A673 (cell line): ENCODE data around the gene CNTN1. TPM values are rescaled to one million over a fixed set of nuclear protein-coding genes. Genes with fewer than 3 reads are reported as not detected.
A peak's percentile ranks its signal among the peaks of the same experiment; 100 is the strongest.

ENCODE experiments used
- BruUV-seq: library from RNA; stranded (reverse); fragments of 400-500 nt; replicated peaks from 2 replicates; lab custom pipeline; 2021; lab: Mats Ljungman, UMichigan
- CTCF ChIA-PET: fragments of 300-600 bp; sonication (Branson Sonifier 250); formaldehyde crosslinking; loops from one replicate; lab custom pipeline; 2022; ENCODE audit warnings: antibody characterized with exemption; lab: Charles Lee
- POLR2A ChIA-PET: fragments of 300-600 bp; sonication (Branson Sonifier 250); formaldehyde crosslinking; loops from one replicate; lab custom pipeline; 2022; ENCODE audit warnings: antibody characterized with exemption; ENCODE audit not compliant: low non-redundant PET; lab: Charles Lee
- DNase-seq: peaks from one replicate; pipeline ENCODE4 v3.0.0-alpha.2; 2015; ENCODE audit warnings: low spot score
- H3K27ac ChIP-seq: fragments of 200-600 bp; sonication (generic); 2 replicates; pipeline ENCODE4 v1.5.1; 2016; ENCODE audit warnings: mixed run types, low read depth, mild to moderate bottlenecking, mixed read lengths, antibody characterized with exemption, low read length; ENCODE audit not compliant: poor library complexity, severe bottlenecking
- H3K27me3 ChIP-seq: fragments of 200-600 bp; sonication (generic); replicated peaks from 2 replicates; pipeline ENCODE4 v1.6.1; 2017; ENCODE audit warnings: mixed run types, low read depth, mild to moderate bottlenecking, mixed read lengths, antibody characterized with exemption, low read length; ENCODE audit not compliant: insufficient read depth, poor library complexity
- H3K36me3 ChIP-seq: fragments of 200-600 bp; sonication (generic); 2 replicates; pipeline ENCODE4 v1.6.1; 2016; ENCODE audit warnings: mixed run types, mild to moderate bottlenecking, mixed read lengths, antibody characterized with exemption, low read length; ENCODE audit not compliant: insufficient read depth, poor library complexity, severe bottlenecking
- H3K4me1 ChIP-seq: fragments of 200-600 bp; sonication (generic); 2 replicates; pipeline ENCODE4 v1.6.1; 2017; ENCODE audit warnings: mixed run types, mild to moderate bottlenecking, mixed read lengths, antibody characterized with exemption, low read length; ENCODE audit not compliant: insufficient read depth, poor library complexity, severe bottlenecking
- H3K4me3 ChIP-seq: fragments of 200-600 bp; sonication (generic); 2 replicates; pipeline ENCODE4 v1.5.1; 2016; ENCODE audit warnings: low read depth, mixed run types, mild to moderate bottlenecking, mixed read lengths, low read length; ENCODE audit not compliant: poor library complexity, severe bottlenecking
- H3K9me3 ChIP-seq: fragments of 200-600 bp; sonication (generic); 2 replicates; pipeline ENCODE4 v1.6.1; 2016; ENCODE audit warnings: mixed run types, low read depth, mild to moderate bottlenecking, mixed read lengths, antibody characterized with exemption, low read length; ENCODE audit not compliant: poor library complexity, severe bottlenecking
- EZH2 ChIP-seq: fragments of 200-600 bp; sonication (generic); IDR thresholded peaks from 2 replicates; pipeline ENCODE4 v1.6.1; 2017; ENCODE audit warnings: borderline replicate concordance, low read depth, mild to moderate bottlenecking, mixed read lengths, antibody characterized with exemption, low read length; ENCODE audit not compliant: poor library complexity, severe bottlenecking
- intact Hi-C: fragments of 100-400 bp; cut with micrococcal nuclease; formaldehyde crosslinking; loops from one replicate; pipeline ENCODE4 v1.10.0; 2022; ENCODE audit not compliant: unreplicated experiment
- total RNA-seq: library from RNA; stranded (reverse); gene quantifications from 2 replicates; pipeline ENCODE4 v1.2.3, GENCODE V29; 2021
- TF ChIP-seq, protein P1 (sequence below): fragments of 300-800, 200-600 bp; sonication (generic); conservative IDR thresholded peaks from 2 replicates; pipeline ENCODE4 v1.5.1; 2017; ENCODE audit warnings: low read depth, mild to moderate bottlenecking, antibody characterized with exemption, low read length, moderate library complexity, mixed read lengths

Gene CNTN1
- total RNA-seq, 1 experiment from 2014 or later, result 0.90 TPM

- BruUV-seq, result no TSS peak
- no peaks in the 10 kb centered on the region for H3K27me3 ChIP-seq
- peaks cover 7% of the 10 kb centered on the region for H3K4me1 ChIP-seq
- no peaks in the 10 kb centered on the region for H3K36me3 ChIP-seq
- H3K4me3 ChIP-seq, result no peak overlapping the region
- TF ChIP-seq EZH2, result no peak
- TF ChIP-seq, protein P1, sequence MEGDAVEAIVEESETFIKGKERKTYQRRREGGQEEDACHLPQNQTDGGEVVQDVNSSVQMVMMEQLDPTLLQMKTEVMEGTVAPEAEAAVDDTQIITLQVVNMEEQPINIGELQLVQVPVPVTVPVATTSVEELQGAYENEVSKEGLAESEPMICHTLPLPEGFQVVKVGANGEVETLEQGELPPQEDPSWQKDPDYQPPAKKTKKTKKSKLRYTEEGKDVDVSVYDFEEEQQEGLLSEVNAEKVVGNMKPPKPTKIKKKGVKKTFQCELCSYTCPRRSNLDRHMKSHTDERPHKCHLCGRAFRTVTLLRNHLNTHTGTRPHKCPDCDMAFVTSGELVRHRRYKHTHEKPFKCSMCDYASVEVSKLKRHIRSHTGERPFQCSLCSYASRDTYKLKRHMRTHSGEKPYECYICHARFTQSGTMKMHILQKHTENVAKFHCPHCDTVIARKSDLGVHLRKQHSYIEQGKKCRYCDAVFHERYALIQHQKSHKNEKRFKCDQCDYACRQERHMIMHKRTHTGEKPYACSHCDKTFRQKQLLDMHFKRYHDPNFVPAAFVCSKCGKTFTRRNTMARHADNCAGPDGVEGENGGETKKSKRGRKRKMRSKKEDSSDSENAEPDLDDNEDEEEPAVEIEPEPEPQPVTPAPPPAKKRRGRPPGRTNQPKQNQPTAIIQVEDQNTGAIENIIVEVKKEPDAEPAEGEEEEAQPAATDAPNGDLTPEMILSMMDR, result no peak
- ChIA-PET CTCF (no interaction called here), POLR2A (no interaction called here)
- no peaks in the 10 kb centered on the region for H3K9me3 ChIP-seq
- no peak for DNase-seq
- intact Hi-C loops, result loop anchor here (10.0 kb wide), 1 partner anchor 298 kb away; no protein-coding TSS in a partner anchor
- no peak overlapping the region for H3K27ac ChIP-seq
These were observed 284.3 kb downstream of the CNTN1 start for GRCh38 chr12:40976546-40976945.

GRCh38 chr12:40980427-40980961 is 288.3 kb downstream of the CNTN1 start:
- Histone ChIP-seq H3K4me3 (no peak overlapping the region), H3K27ac (no peak overlapping the region), H3K4me1 (no peaks in the 10 kb centered on the region), H3K9me3 (no peaks in the 10 kb centered on the region), H3K27me3 (no peaks in the 10 kb centered on the region), H3K36me3 (no peaks in the 10 kb centered on the region)
- CTCF ChIA-PET, result no interaction called here
- intact Hi-C loops, result no loop called here
- no TSS peak for BruUV-seq
- POLR2A ChIA-PET, result no interaction called here
- no peak for TF ChIP-seq EZH2
- TF ChIP-seq, protein P1, result no peak
- DNase-seq, result peak; percentile 65

GRCh38 chr12:40986001-40986400 is 293.8 kb downstream of the CNTN1 start:
- Histone ChIP-seq H3K9me3 (no peaks in the 10 kb centered on the region), H3K4me3 (no peak overlapping the region), H3K27ac (no peak overlapping the region), H3K4me1 (no peaks in the 10 kb centered on the region), H3K36me3 (no peaks in the 10 kb centered on the region), H3K27me3 (no peaks in the 10 kb centered on the region)
- POLR2A ChIA-PET, result no interaction called here
- CTCF ChIA-PET, result no interaction called here
- TF ChIP-seq, protein P1, result no peak
- no peak for TF ChIP-seq EZH2
- no peak for DNase-seq
- no TSS peak for BruUV-seq
- intact Hi-C loops, result no loop called here
